Hematopoietic multipotent progenitor cell treated with erythropoietin and hydrocortisone succinate and interleukin-3 and kit ligand, for 8 days (in vitro differentiated cells): ENCODE results near the gene P4HA2.

Experiments
- DNase-seq: peaks from one replicate; pipeline ENCODE4 v3.0.0-alpha.2; 2015

P4HA2 gene

DNA sequence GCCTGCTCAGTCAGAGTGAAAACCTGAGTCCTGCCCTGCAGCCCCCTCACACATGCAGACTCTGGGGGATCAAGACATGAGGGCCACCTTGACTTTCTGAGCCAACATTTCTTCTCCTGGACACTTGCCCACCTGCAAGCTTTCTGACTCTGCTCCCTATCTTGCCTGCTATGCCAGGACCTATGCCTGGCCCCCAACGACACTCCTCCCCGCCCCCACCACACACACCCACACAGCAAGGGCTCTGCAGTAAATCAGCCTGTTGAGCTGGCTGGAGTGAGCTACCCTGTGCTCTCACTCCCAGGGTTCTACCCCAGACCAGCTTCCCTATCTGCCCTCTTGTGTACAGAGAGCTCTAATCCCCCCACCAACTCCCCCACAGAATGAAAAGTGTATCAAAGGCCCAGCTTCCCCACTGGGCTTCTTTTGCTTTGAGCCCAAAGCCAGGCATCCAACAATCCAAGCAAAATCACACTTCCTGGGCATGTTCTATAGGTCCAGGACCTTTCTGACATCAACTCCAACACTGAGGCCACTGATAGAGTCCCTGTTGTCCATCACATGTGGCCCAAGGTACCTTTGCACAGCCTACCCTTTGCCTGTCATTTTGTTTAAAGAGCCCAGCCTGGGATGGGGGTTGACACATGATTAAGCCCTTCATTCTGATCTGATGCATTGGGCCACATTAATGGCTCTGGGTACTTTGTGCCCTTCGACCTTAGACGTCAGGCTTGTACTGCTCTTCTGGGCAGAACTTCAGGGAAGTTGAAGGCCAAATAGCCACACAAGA lies 37.1 kb upstream of the P4HA2 start:
- no peak for DNase-seq

DNA sequence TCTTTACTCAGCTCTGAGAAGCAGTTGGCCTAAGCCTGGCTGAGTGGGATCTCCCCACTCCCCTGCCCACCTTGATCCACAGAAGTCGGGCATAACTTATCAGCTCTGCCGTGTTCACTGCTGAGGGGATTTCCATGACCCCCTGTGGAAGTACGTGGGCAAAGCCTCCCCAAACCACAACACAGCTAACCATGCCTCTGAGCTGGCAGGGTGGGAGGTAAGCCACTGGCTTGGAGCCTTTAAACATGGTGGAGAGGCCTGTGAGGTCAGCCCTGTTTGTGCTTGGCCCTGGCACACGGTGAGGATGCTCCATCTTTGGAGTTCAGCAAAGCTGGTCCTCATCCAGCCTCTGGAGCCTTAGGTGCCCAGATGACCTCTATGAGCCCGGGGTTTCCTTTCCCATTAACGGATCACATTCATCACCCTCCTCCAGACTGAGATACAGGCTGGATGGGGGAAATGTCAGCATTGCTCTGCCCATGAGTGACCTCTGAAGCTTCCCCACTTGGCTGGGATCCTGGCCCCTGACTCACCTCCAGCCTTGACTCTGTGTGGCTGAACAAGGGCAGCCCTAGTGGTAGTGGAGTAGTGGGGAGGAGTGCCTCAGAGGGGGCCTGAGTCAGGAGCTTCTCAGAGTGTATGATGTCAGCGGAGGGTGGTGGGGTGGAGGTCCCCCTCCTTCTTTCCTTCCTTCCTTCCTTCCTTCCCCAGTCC lies 36.1 kb upstream of the P4HA2 start:
- no peak for DNase-seq

DNA sequence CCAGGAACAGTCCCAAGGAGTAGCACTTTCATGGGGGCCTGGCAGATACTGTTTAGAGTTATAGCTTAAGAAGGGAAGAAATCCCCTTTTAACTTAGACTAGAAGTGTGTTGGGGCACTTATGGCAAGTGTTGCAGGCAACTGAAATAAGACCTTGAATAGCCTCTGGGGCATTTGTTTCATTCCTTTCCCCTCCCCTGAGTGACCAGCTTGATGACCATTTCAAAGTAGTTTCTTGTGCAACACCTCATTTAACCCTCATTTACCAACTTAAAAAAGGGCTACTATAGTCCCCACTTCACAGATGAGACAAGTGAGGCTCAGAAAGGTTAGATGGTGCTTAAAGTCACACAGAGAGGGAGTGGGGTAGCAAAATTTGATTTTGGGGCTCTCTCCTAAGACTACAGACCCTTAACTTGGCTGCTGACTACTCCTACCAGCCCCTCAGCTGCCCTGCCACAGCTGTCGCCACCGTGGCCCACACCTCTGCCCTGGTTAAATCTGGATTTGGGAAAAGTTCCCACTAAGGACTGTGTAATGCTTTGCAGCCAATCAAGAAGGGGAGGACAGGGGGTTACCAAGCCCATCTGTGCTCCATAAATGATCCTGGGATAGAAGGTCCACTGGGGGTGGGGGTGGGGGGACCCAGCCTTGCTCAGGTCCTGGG lies 35.4 kb upstream of the P4HA2 start:
- no peak for DNase-seq

DNA sequence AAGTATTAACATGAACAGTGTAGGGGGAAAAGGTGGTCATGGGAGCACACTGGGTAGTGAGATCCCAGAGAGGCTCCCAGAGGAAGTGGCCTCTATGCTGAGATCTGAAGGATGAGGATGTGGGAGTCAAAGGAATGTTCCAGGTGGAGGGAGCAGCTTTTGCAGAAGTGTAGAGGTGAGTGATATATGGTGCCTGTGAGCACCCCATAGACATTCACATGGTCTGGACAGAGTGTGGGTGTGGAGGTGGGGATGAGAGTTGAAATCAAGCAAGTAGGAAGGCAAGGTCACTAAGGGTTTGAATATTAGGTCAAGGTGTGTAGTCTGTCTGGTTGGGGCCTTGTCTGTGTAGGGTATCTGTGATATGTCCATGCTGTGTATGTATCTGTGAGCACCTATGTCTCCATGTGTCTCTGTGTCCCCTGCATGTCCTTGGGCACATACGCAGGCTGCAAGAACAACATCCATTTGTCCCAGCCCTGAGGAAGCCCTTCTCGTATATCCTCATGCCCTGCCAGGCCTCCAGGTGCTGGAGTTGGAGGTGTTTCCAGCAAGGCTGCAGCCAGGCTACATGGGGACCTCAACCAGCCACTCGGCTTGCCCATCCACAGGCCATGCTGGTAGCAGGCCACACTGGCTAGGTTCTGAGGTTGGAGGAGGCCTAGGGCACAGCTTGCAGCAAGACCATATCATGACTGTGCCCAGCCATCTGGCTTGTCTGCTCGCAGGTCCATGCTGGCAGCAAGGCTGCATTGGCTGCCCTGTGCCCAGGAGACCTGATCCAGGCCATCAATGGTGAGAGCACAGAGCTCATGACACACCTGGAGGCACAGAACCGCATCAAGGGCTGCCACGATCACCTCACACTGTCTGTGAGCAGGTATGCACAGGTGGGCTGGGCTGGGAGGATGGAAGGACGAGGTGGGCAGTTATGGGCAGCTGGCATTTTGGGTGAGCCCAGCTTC lies 34.5 kb upstream of the P4HA2 start:
- DNase-seq = no peak

DNA sequence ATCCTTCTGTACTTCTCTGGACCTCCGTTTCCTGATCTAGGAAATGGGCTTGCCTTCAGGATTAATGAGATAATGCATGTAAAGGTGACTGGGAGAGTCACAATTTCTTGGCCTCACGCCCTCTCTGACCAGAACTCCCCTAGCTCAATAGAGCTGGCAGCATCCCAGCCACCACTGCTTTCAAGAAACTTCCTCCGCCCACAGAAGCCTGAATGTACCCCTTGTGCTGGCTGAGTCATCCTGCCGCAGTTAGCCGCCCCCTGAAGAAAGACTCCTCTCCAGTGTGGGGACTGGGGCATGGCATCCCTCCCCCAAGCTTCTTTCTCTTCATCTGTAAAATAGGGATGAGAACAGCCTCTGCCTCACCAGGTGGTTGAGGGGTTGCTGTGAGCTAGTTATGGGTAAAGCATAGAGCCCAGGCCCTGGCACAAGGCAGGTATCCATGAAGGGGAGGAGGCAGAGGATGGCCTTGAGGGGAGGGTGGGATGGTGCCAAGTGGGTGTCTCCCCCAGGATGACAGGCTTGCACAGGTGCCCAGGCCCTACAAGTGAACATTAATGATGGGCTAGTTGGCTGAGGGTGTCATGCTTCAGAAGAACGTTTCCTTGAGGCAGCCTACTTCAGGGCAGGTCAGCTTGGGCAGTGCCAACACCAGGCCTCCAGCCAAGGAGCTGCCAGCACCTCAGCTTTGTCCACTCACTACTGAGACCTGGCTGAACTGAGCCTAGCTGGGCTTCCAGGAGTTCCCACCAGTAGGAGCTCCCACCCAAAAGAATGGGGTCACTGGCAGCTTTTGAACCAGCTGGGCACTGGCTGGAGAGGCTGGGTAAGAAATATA lies 33.3 kb upstream of the P4HA2 start:
- peak; percentile 80 for DNase-seq

DNA sequence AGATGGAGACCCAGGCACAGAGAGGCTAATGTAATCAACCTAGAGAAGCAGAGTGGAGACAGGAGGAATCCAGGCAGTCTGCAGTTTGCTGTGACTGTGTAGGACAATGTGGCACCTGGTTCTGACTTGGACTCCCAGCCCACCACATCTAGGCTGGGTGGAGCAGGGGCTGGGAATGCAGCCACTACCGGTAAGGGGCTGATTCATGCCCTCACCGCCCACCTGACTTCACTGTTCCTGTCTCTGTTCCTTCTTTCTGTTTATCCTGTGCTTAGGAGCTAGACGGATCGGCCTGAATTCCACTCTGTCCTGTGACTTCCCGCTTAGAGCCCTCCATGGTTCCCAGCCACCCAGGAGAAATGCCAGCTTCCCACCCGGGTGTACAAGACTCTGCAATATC lies 32.4 kb upstream of the P4HA2 start:
- no peak for DNase-seq

DNA sequence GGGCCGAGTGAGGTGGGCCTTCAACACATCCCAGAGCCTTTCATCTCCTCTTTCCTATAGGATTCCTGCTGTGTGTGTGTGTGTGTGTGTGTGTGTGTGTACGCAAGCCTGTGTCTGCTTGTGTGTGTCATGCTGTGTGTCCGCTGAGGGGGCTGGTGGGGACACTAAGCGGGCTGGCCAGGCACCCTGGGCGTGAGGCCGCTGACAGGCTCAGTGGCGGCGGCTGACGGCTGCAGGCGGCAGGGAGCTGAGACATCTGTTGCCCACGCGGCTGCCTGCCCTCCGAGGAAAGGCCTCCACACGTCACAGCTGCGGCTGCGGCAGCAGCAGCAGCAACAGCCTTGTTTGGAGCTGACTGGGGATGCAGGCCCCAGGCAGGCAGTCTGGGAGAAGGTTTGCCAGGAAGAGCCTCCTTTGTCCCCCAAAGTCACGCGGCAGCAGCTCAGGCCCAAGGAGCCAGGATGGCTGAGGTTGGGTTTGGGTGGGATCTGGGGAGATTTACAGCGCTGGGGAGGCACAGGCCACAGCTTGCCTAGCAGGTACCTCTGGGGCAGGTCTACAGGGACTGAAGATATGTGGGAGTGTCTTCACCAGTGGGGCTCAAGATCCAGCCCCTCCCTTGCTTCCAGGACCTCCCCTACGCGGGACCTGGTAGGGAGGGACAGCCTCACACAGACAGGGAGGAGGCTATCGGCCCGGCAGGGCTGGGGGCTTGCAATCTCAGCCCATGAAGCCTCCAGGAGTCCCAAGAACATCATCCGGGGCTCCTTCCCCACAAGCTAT lies 31.6 kb upstream of the P4HA2 start:
- no peak for DNase-seq

DNA sequence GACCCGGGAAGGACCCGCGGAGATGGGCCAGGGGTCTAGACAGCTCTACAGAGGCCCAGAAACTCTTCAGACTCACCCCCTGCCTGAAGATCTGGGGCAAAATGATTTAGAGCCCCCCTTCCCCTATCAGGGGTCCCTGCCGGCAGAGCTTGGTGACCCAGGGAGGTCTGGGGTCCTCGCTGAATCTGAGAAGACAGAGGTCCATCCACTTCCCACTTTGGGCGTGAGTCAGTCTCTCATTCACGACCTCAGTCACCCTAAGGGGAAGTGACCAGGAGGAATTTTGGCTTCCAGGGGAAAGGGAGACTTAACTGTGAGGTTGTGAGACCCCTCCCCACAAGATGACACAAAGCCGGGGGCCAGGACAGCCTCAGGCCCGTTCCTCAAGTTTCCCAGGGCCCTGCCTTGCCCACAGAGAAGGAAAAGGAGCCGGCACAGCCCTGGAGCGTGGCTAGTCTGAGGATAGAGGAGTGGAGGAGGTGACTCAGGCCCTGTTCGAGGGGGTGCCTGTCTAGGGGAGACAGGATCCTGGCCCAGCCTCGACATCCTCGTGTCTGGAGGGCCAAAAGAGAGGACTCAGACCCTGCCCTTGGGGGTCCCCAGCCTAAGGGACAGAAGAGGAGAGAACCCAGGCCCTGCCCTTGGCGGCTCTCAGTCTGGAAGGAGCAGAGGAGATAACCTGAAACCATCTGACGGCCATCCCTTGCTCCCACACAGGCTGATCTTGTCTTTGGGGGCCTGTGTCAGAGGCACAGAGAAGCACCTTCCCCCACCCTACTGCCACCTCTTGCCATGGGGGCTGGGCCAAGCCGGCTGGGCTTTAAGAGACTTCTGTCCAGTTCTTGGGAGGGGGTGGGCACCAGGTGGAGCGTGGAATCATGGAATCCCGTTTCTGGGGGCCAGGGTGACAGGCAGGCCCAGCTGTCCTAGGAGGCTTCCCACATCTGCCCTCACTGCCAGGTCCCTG lies 30.7 kb upstream of the P4HA2 start:
- DNase-seq = no peak

DNA sequence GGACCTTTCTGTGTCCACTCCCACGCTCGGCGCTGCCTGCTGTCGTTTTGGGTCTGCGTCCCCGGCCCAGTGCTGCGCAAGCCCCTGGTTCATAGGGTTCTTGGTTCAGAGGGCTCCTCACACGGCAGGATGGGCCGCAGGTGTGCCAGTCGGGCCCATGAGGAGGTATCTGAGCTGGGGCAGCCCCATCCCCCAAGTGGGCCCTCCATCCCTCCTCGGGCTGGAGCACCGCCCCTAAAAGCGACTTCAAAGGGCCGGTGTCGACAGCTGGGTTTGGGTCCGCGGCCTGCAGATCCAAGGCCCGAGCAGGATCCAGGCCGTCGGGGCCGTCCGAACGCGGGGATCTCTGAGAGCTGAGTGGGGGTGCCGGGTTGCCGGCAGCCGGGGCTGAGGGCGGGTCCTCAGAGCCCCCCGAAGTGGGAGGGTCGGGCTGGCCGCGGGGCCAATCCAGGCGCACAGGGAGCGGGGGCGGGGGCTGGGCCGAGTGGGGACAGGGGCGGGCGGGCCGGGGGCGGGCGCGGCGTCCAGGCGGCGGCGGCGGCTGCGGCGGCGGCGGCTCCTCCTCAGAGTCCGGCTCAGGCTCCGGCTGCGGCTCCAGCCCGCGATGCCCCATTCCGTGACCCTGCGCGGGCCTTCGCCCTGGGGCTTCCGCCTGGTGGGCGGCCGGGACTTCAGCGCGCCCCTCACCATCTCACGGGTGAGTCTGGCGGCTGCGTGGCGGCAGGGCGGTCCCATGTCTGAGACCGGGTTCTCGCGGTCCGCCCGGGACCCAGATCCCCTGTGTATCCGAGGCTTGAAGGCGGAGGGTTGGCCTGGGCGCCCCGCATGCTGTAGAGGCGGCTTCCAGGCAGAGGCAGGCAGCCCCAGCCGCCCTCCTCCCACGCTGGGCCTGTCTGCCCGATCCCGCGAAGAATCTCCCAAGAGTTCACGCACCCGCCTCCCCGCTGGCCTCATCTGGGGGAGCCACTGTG lies 29.8 kb upstream of the P4HA2 start, which contains the start of gene PDLIM4:
TSS of gene PDLIM4 (plus strand) at position 566 of the 971 bp plus-strand sequence. CDS start at position 605, 39 bp downstream.
- no peak for DNase-seq

DNA sequence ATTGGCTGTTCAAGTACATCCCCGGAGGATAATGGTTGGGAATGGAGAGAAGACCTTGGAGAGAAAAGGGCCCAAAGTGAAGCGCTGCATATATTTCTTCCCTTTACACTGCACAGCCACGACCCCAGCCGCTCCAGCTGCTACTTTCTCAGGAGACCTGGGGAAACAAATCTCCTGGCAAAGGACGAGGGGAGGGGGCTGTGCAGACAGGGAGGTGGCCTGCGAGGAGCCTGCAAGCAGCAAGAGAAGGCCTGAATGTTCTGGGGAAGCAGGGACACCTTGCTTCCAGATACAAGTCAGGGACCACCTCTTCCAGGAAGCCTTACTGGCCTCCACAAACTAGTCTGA lies 29.1 kb upstream of the P4HA2 start:
- DNase-seq = no peak

DNA sequence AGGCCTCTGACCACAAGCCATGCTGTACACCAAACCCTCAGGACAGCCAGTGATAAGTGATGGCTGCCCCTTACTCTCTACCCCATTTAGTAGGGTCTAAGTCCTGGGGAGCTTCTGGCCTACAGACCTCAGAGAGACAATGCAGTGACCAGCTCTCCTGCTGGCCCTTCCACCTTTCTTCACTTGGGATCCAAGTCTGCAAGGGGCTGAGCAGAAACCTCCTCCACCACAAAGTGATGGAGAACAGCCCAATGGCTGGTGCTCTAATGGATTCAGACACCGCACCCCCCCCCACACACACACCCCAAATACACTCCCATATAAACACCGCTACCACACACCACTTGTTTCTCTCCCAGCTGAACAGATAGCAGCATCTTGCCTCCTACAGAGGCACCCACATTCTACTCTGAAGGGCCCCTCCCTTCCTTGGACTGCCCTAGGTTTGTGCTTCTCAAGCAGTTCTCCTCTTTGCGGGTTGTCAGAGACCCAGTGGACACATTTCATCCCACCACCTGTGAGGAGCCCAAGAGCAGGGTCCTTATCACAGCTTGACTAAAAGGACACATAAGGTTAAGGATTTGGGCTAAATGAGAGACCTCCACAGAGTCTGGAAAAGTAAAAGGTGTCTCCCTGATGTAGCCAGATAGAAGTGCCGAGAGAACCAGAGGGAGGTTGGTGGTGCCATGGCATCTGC lies 28.6 kb upstream of the P4HA2 start:
- no peak for DNase-seq

DNA sequence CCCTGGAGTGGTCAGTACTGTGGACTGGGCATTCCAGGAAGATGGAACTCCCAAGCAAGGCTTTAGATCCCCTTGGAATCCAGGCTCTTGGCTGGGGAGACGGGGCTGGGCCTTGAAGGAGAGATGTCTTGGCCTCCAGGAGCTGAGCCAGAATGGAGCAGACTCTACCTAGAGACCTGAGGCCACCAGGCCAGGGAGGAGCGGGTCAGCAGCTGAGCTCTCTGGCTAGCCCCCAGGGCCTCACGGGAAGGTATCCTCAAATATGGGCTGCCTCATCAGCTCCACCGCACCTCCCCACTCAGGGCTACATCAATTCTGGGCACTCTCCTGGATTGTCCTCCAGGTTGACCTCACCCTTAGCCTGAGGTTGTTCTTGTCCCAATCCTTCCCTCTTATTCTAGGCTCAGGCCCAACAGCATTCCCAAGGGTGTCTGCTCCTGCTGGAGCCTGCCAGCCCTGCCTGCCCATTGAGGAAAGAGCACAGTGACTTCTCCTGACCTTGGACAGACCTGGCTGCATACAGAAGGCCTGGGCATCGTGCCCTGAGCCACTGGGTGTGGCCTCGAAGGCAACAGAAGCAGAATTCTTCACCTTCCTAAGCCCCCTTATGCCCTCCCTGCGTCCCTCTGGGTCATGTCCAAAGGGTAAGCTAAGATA lies 26.8 kb upstream of the P4HA2 start:
- DNase-seq = no peak

DNA sequence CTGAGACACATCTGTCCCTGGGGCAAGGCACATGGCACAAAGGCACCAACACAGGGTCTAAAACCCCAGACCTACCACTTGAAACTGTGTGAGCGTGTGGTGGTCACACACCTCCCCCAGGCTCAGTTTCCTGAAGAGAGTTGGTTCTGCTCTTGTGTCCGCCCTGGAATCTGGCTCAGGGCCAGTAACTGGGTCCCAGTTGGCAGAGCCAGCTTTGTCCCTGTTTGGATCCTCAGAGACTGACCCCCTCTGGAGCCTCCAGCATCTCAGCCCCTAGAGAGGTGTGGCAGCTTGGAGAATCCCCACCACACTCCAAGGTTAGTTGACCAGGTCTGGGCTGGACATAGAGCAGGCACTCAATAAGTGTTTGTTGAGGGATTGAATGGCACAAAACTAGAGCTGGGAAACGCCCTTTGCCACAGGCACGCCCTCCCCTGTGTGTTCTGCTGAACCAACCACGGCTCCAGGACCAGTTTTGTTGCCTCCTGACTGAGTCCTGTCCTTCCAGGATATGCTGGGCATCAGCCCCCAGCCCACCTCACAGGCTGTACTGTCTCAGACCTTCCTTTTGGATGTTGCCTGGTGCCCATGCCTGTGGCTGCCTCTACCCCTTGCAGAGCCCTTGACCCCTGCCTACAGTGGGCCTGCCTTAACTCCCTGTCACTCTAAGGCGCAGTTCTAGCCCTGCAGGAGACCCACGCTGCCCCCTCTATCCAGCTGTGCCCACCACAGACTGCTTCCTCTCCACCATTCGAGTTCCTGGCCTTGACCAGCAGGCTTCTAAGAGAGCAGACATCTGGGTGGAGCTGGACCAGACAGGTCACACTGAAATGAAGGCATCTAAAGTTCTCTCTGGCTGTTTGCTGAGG lies 26.0 kb upstream of the P4HA2 start:
- DNase-seq = peak; percentile 30

DNA sequence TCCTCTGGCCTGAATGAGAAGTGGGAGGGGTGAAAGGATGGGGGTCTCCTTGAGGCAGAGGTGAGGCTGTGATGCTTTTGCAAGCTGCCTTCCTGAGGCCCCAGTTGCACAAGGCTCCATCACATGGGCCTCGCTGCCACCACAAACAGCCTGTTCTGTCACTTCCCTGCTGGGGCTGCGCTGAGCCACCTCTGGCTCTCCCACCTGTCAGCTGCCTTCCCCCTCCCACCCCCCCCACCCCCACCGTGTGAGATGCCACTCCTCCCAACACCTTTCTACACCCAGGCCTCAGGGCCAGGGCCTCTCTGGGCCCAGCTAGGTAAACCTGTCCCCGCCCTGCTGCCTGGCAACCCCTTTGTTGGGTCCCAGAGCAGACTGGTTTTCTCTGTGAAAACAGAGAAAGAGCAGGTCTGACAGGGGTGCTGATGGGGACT lies 25.4 kb upstream of the P4HA2 start:
- no peak for DNase-seq

DNA sequence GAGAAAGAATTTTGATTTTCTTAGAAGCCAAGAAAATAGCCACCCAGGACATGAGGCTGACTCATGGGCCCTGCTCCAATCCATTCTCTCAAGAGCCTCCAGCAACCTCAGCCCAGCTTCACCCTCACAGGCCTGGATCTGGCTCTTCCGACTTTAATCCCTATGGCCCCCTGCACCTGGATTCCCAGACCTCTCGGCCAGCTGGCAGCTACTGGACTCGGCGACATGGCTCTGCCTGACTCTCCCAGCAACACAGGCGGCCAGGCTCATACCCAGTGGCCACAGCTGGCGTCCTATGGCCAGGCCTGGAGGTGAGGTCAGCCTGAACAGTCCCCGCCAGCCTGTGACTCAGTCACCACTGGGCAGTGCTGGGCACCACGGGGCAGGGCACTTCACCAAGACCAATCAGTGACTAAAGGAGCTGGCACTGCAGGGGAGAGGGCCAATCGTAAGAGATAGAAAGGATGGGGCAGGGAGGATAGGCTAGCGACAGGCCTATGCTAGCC lies 23.6 kb upstream of the P4HA2 start:
- DNase-seq = no peak

DNA sequence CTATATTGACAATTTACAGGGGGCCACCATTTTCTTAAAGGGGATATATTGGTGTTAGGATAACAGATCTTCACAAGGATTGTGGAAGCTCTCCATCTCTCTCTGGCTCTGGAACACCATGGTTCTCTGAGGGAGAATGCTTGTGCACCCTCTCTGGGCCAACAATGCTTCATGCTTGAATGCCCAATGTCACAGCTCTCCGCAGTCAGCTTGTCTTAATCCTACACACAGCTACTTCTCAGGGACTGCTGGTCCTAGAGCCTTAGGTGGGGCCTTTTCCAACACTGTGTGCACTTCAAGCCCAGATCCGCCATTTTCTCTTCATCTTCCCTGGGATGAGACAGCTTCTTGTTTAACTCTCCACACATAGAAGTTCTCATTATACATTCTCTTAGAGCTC lies 22.9 kb upstream of the P4HA2 start:
- DNase-seq = no peak
